ENCODE data around the gene PKHD1.

DNA sequence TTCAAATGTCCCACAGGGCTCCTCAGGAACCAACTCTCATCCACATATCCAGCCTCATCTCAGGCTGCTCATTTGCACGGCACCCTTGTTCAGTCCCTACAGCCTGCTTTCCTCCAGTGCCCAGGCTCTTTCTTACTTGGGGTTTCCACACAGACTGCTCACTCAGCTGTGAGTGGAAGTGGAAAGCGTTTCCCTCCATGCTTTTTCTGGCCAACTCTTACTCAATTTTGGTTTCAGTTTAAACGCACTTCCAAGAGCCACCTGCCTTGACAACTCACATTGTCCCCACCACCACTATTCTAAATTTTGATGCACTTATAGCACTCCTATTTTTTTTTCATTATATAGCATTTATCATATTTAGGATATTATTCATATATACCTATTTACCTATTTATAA, 367.1 kb downstream of the PKHD1 start:
- TF ChIP-seq, protein P1, sequence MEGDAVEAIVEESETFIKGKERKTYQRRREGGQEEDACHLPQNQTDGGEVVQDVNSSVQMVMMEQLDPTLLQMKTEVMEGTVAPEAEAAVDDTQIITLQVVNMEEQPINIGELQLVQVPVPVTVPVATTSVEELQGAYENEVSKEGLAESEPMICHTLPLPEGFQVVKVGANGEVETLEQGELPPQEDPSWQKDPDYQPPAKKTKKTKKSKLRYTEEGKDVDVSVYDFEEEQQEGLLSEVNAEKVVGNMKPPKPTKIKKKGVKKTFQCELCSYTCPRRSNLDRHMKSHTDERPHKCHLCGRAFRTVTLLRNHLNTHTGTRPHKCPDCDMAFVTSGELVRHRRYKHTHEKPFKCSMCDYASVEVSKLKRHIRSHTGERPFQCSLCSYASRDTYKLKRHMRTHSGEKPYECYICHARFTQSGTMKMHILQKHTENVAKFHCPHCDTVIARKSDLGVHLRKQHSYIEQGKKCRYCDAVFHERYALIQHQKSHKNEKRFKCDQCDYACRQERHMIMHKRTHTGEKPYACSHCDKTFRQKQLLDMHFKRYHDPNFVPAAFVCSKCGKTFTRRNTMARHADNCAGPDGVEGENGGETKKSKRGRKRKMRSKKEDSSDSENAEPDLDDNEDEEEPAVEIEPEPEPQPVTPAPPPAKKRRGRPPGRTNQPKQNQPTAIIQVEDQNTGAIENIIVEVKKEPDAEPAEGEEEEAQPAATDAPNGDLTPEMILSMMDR (IDR thresholded peaks at IDR 0.05; ENCODE audit: poor library complexity) = no peak
- TF ChIP-seq EZH2 (IDR thresholded peaks at IDR 0.05; ENCODE audit: borderline replicate concordance) = no peak

All from hepatocyte (in vitro differentiated cells).